ENCODE results near the gene MRPL24.
A peak's percentile ranks its signal among the peaks of the same experiment; 100 is the strongest.

Gene MRPL24

GRCh38 chr1:156751757-156752481 is 11.0 kb upstream of the MRPL24 start (continued):
- TF ChIP-seq, protein P1, sequence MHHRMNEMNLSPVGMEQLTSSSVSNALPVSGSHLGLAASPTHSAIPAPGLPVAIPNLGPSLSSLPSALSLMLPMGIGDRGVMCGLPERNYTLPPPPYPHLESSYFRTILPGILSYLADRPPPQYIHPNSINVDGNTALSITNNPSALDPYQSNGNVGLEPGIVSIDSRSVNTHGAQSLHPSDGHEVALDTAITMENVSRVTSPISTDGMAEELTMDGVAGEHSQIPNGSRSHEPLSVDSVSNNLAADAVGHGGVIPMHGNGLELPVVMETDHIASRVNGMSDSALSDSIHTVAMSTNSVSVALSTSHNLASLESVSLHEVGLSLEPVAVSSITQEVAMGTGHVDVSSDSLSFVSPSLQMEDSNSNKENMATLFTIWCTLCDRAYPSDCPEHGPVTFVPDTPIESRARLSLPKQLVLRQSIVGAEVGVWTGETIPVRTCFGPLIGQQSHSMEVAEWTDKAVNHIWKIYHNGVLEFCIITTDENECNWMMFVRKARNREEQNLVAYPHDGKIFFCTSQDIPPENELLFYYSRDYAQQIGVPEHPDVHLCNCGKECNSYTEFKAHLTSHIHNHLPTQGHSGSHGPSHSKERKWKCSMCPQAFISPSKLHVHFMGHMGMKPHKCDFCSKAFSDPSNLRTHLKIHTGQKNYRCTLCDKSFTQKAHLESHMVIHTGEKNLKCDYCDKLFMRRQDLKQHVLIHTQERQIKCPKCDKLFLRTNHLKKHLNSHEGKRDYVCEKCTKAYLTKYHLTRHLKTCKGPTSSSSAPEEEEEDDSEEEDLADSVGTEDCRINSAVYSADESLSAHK (tag by site-specific recombination; IDR thresholded peaks at IDR 0.05) = peak; percentile 31; the same call in 1 of the 2 replicates
- TF ChIP-seq ZNF747 (tag by site-specific recombination; IDR thresholded peaks at IDR 0.05) (no peak), ZNF274 (IDR thresholded peaks at IDR 0.05; ENCODE audit: low read length) (no peak), ZNF274 (tag by site-specific recombination; IDR thresholded peaks at IDR 0.05; ENCODE audit: borderline replicate concordance) (no peak), ZNF335 (tag by site-specific recombination; conservative IDR thresholded peaks at IDR 0.05) (peak; percentile 98), ZNF549 (tag by site-specific recombination; IDR thresholded peaks at IDR 0.05) (no peak), ZNF157 (tag by site-specific recombination; IDR thresholded peaks at IDR 0.05) (no peak), ZNF621 (tag by site-specific recombination; IDR thresholded peaks at IDR 0.05) (no peak), ZNF311 (tag by site-specific recombination; IDR thresholded peaks at IDR 0.05; ENCODE audit: borderline replicate concordance) (no peak)

GRCh38 chr1:156751451-156751756 is 10.5 kb upstream of the MRPL24 start, which contains the start of gene HDGF:
TSS of gene HDGF (minus strand) at chr1:156751675. CDS start at chr1:156751429, 246 bp downstream.
- Histone ChIP-seq H3K27ac (ENCODE audit: extremely low read depth, low read depth, low read length) (peak within 1 kb of the TSS; percentile 95), H3K36me3 (ENCODE audit: control insufficient read depth in 2 of 2, insufficient read depth in 1 of 2, low read length in 2 of 2) (peaks cover 0 to 9% of the 10 kb centered on the region in 2 experiments; a peak in 1 of 3 replicates), H3K4me1 (ENCODE audit: control insufficient read depth, insufficient read depth, low read length) (0 out of 2 replicates have a peak, but pooled peaks cover 11% of the 10 kb centered on the region), H3K4me3 (ENCODE audit: low read depth, low read length) (peak within 1 kb of the TSS; percentile 87), H3K9me3 (ENCODE audit: control insufficient read depth, insufficient read depth, low read depth, low read length) (no peaks in the 10 kb centered on the region)
- TF ChIP-seq AEBP2 (tag by site-specific recombination; IDR thresholded peaks at IDR 0.05; ENCODE audit: borderline replicate concordance) = no peak
- 0 out of 2 replicates have a peak, but pooled peaks have one; percentile 25 for TF ChIP-seq ZNF677 (tag by site-specific recombination; IDR thresholded peaks at IDR 0.05)
- ChIA-PET POLR2A (interaction anchor here (0.6 to 3.2 kb wide), 16 partner anchors 9 to 90 kb away, joined by 3 to 63 read pairs (median 6); partner anchors contain the start of genes ISG20L2, METTL25B, MRPL24 and PRCC), CTCF (interaction anchor here (0.8 to 2.5 kb wide), 4 partner anchors 10 to 62 kb away, joined by 3 to 9 read pairs (median 3); no protein-coding TSS in a partner anchor)

- ChIA-PET POLR2A (interaction anchor here (1.2 to 3.2 kb wide), 11 partner anchors 8 to 89 kb away, joined by 4 to 63 read pairs (median 6); partner anchors contain the start of genes ISG20L2, METTL25B, MRPL24 and PRCC), CTCF (interaction anchor here (0.8 to 2.5 kb wide), 3 partner anchors 25 to 141 kb away, joined by 3 to 9 read pairs (median 3); no protein-coding TSS in a partner anchor)
- H3K4me3 ChIP-seq (ENCODE audit: low read depth, low read length) = peak overlapping the region; percentile 87
- H3K27ac ChIP-seq (ENCODE audit: extremely low read depth, low read depth, low read length) = peak overlapping the region; percentile 95
- H3K36me3 ChIP-seq (ENCODE audit: control insufficient read depth in 2 of 2, insufficient read depth in 1 of 2, low read length in 2 of 2) = peaks cover 0 to 9% of the 10 kb centered on the region in 2 experiments; a peak in 1 of 3 replicates
- H3K4me1 ChIP-seq (ENCODE audit: control insufficient read depth, insufficient read depth, low read length) = peaks cover 11% of the 10 kb centered on the region; the same call in 1 of the 2 replicates
- no peaks in the 10 kb centered on the region for H3K9me3 ChIP-seq (ENCODE audit: control insufficient read depth, insufficient read depth, low read depth, low read length)
- TF ChIP-seq ZNF76 (tag by site-specific recombination; IDR thresholded peaks at IDR 0.05; ENCODE audit: borderline replicate concordance, low read depth) (peak; percentile 76), ZNF626 (tag by site-specific recombination; IDR thresholded peaks at IDR 0.05) (no peak), SP2 (tag by site-specific recombination; IDR thresholded peaks at IDR 0.05) (peak; percentile 32), ZNF433 (tag by site-specific recombination; IDR thresholded peaks at IDR 0.05; ENCODE audit: low read depth) (no peak), ZXDB (tag by site-specific recombination; IDR thresholded peaks at IDR 0.05) (peak; percentile 40; the same call in 1 of the 2 replicates), ZFP69B (tag by site-specific recombination; IDR thresholded peaks at IDR 0.05) (0 out of 2 replicates have a peak, but pooled peaks have one; percentile 12), ZNF335 (tag by site-specific recombination; conservative IDR thresholded peaks at IDR 0.05) (0 out of 2 replicates have a peak, but pooled peaks have one; percentile 4), ZBTB7A (tag by site-specific recombination; IDR thresholded peaks at IDR 0.05; ENCODE audit: low read depth) (0 out of 2 replicates have a peak, but pooled peaks have one; percentile 55), REPIN1 (tag by site-specific recombination; IDR thresholded peaks at IDR 0.05; ENCODE audit: low read depth) (no peak), SP7 (tag by site-specific recombination; IDR thresholded peaks at IDR 0.05) (0 out of 2 replicates have a peak, but pooled peaks have one; percentile 6), ZBTB8A (tag by site-specific recombination; IDR thresholded peaks at IDR 0.05) (peak; percentile 5; the same call in 1 of the 2 replicates), GLIS2 (tag by site-specific recombination; IDR thresholded peaks at IDR 0.05) (peak; percentile 81)
- TF ChIP-seq, protein P2, sequence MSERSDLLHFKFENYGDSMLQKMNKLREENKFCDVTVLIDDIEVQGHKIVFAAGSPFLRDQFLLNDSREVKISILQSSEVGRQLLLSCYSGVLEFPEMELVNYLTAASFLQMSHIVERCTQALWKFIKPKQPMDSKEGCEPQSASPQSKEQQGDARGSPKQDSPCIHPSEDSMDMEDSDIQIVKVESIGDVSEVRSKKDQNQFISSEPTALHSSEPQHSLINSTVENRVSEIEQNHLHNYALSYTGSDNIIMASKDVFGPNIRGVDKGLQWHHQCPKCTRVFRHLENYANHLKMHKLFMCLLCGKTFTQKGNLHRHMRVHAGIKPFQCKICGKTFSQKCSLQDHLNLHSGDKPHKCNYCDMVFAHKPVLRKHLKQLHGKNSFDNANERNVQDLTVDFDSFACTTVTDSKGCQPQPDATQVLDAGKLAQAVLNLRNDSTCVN (tag by site-specific recombination; optimal IDR thresholded peaks at IDR 0.05) = peak; percentile 83
- TF ChIP-seq, protein P3, sequence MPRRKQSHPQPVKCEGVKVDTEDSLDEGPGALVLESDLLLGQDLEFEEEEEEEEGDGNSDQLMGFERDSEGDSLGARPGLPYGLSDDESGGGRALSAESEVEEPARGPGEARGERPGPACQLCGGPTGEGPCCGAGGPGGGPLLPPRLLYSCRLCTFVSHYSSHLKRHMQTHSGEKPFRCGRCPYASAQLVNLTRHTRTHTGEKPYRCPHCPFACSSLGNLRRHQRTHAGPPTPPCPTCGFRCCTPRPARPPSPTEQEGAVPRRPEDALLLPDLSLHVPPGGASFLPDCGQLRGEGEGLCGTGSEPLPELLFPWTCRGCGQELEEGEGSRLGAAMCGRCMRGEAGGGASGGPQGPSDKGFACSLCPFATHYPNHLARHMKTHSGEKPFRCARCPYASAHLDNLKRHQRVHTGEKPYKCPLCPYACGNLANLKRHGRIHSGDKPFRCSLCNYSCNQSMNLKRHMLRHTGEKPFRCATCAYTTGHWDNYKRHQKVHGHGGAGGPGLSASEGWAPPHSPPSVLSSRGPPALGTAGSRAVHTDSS (tag by site-specific recombination; IDR thresholded peaks at IDR 0.05) = no peak
Observed at GRCh38 chr1:156750711-156751450, 10.0 kb upstream of the MRPL24 start.

All from HEK293 (cell line).